Measurements from ENCODE around the gene METRNL. TPM values are rescaled to one million over a fixed set of nuclear protein-coding genes. Genes with fewer than 3 reads are reported as not detected.

METRNL gene
- total RNA-seq, 1 experiment from 2014 or later = 21.0 TPM

GRCh38 chr17:83079766-83080578, 563 bp downstream of the METRNL start:
- Histone ChIP-seq H3K4me1 (ENCODE audit: control insufficient read depth, insufficient read depth, low read length) (peaks cover 16% of the 10 kb centered on the region), H3K9me3 (ENCODE audit: control insufficient read depth, insufficient read depth, low read depth, low read length) (no peaks in the 10 kb centered on the region), H3K36me3 (ENCODE audit: control insufficient read depth, insufficient read depth, low read length) (peaks cover 5% of the 10 kb centered on the region; the same call in 1 of the 2 replicates), H3K27ac (ENCODE audit: low read length) (no peak overlapping the region), H3K4me3 (ENCODE audit: low read depth in 2 of 2, low read length in 2 of 2) (peak overlapping the region; percentile 27 to 61; a peak in 3 of 4 replicates), H3K27me3 (ENCODE audit: control insufficient read depth, insufficient read depth, low read length) (no peaks in the 10 kb centered on the region)
- no peak for DNase-seq (ENCODE audit: low read depth, low spot score)
- intact Hi-C loops (cut with micrococcal nuclease; ENCODE audit: unreplicated experiment) (no loop called here), in situ Hi-C loops (cut with HindIII; ENCODE audit: low pct_unique_long_range_greater_than_20kb, low sequenced_read_pairs) (no loop called here)
- TF ChIP-seq REST (IDR thresholded peaks at IDR 0.05; ENCODE audit: insufficient read depth in 1 of 2, low read depth in 2 of 2, low read length in 1 of 2) (no peak), CTCF (IDR thresholded peaks at IDR 0.05) (no peak), SIN3A (IDR thresholded peaks at IDR 0.05; ENCODE audit: borderline replicate concordance, insufficient read depth, low read depth, low read length) (no peak), TCF7L2 (IDR thresholded peaks at IDR 0.05; ENCODE audit: low read depth, low read length) (no peak), POLR2AphosphoS5 (IDR thresholded peaks at IDR 0.05; ENCODE audit: low read depth, low read length) (no peak)
- ATAC-seq = peak; percentile 40
- POLR2A ChIA-PET = no interaction called here
- BruUV-seq (replicated peaks) = no TSS peak
- CTCF ChIA-PET = no interaction called here

GRCh38 chr17:83080579-83080857, 1.1 kb downstream of the METRNL start:
- ChIA-PET POLR2A (no interaction called here), CTCF (no interaction called here)
- in situ Hi-C loops (cut with HindIII; ENCODE audit: low pct_unique_long_range_greater_than_20kb, low sequenced_read_pairs) (no loop called here), intact Hi-C loops (cut with micrococcal nuclease; ENCODE audit: unreplicated experiment) (no loop called here)
- Histone ChIP-seq H3K27me3 (ENCODE audit: control insufficient read depth, insufficient read depth, low read length) (no peaks in the 10 kb centered on the region), H3K4me1 (ENCODE audit: control insufficient read depth, insufficient read depth, low read length) (peaks cover 16% of the 10 kb centered on the region), H3K9me3 (ENCODE audit: control insufficient read depth, insufficient read depth, low read depth, low read length) (no peaks in the 10 kb centered on the region), H3K27ac (ENCODE audit: low read length) (no peak overlapping the region), H3K4me3 (ENCODE audit: low read depth in 2 of 2, low read length in 2 of 2) (peak overlapping the region; percentile 27 to 61; a peak in 3 of 4 replicates), H3K36me3 (ENCODE audit: control insufficient read depth, insufficient read depth, low read length) (peaks cover 5% of the 10 kb centered on the region; the same call in 1 of the 2 replicates)
- no TSS peak for BruUV-seq (replicated peaks)
- DNase-seq (ENCODE audit: low read depth, low spot score) (no peak), ATAC-seq (no peak)
- no peak for TF ChIP-seq REST (IDR thresholded peaks at IDR 0.05; ENCODE audit: insufficient read depth in 1 of 2, low read depth in 2 of 2, low read length in 1 of 2)
- no peak for TF ChIP-seq TCF7L2 (IDR thresholded peaks at IDR 0.05; ENCODE audit: low read depth, low read length)
- no peak for TF ChIP-seq POLR2AphosphoS5 (IDR thresholded peaks at IDR 0.05; ENCODE audit: low read depth, low read length)
- TF ChIP-seq SIN3A (IDR thresholded peaks at IDR 0.05; ENCODE audit: borderline replicate concordance, insufficient read depth, low read depth, low read length) = no peak
- no peak for TF ChIP-seq CTCF (IDR thresholded peaks at IDR 0.05)

Data from Panc1 (cell line).